Caco-2 (cell line): ENCODE data around the gene TFF3. TPM values are rescaled to one million over a fixed set of nuclear protein-coding genes. Genes with fewer than 3 reads are reported as not detected.

ENCODE experiments used
- BruUV-seq: library from RNA; stranded (reverse); fragments of 400-500 nt; replicated peaks from 2 replicates; lab custom pipeline; 2021; lab: Mats Ljungman, UMichigan
- CTCF ChIA-PET: fragments of 300-600 bp; sonication (Branson Sonifier 250); formaldehyde crosslinking; loops from one replicate; lab custom pipeline; 2022; ENCODE audit warnings: antibody characterized with exemption; lab: Charles Lee
- POLR2A ChIA-PET: fragments of 300-600 bp; sonication (Branson Sonifier 250); formaldehyde crosslinking; loops from one replicate; lab custom pipeline; 2022; ENCODE audit warnings: antibody characterized with exemption; lab: Charles Lee
- DNase-seq, 2 experiments: peaks; one replicate each; pipeline versions ENCODE4 v3.0.0 to v3.0.0-alpha.2; 2020 to 2022
- H3K27me3 ChIP-seq: replicated peaks from 2 replicates; pipeline ENCODE4 v1.6.0; 2011; ENCODE audit warnings: low read length; ENCODE audit not compliant: control insufficient read depth, insufficient read depth
- H3K36me3 ChIP-seq: 2 replicates; pipeline ENCODE4 v1.5.1; 2011; ENCODE audit warnings: low read length; ENCODE audit not compliant: control insufficient read depth, insufficient read depth
- H3K4me1 ChIP-seq: fragments of 250-450 bp; sonication (Bioruptor Pico); 2 replicates; pipeline ENCODE4 v1.5.1; 2020; ENCODE audit warnings: mild to moderate bottlenecking
- H3K4me3 ChIP-seq: 2 replicates; pipeline ENCODE4 v1.5.1; 2011; ENCODE audit warnings: low read depth, mild to moderate bottlenecking, control low read depth, low read length
- H3K9me3 ChIP-seq: fragments of 250-450 bp; sonication (Bioruptor Pico); 2 replicates; pipeline ENCODE4 v1.5.1; 2020; ENCODE audit warnings: mild to moderate bottlenecking, moderate library complexity
- H3K27ac Mint-ChIP-seq: one replicate; pipeline ENCODE4 v1.8.0; 2022; ENCODE audit warnings: mixed read lengths; ENCODE audit not compliant: unreplicated experiment
- H3K27me3 Mint-ChIP-seq: one replicate; pipeline ENCODE4 v1.8.0; 2022; ENCODE audit warnings: mixed read lengths; ENCODE audit not compliant: insufficient read depth, unreplicated experiment
- H3K36me3 Mint-ChIP-seq: one replicate; pipeline ENCODE4 v1.8.0; 2022; ENCODE audit warnings: mild to moderate bottlenecking, mixed read lengths; ENCODE audit not compliant: insufficient read depth, unreplicated experiment
- H3K4me1 Mint-ChIP-seq: one replicate; pipeline ENCODE4 v1.8.0; 2022; ENCODE audit warnings: low read depth, mixed read lengths; ENCODE audit not compliant: unreplicated experiment
- H3K4me3 Mint-ChIP-seq: one replicate; pipeline ENCODE4 v1.8.0; 2022; ENCODE audit warnings: mild to moderate bottlenecking, moderate library complexity, mixed read lengths; ENCODE audit not compliant: unreplicated experiment
- H3K9me3 Mint-ChIP-seq: one replicate; pipeline ENCODE4 v1.8.0; 2022; ENCODE audit warnings: mixed read lengths; ENCODE audit not compliant: unreplicated experiment
- CTCF ChIP-seq, 2 experiments: fragments of 200-600 bp in 1 of 2; IDR thresholded peaks; 1 replicate in 1 of 2; 2 replicates in 1 of 2; pipeline versions ENCODE4 v1.5.1 to v1.8.0; 2011 to 2022; ENCODE audit warnings: antibody characterized with exemption in 1 of 2, control low read depth in 1 of 2, inconsistent platforms in 1 of 2, low read depth in 1 of 2, low read length in 1 of 2, mild to moderate bottlenecking in 1 of 2, moderate library complexity in 1 of 2; ENCODE audit not compliant: insufficient read depth in 1 of 2, severe bottlenecking in 1 of 2, unreplicated experiment in 1 of 2
- intact Hi-C: fragments of 100-400 bp; cut with micrococcal nuclease; formaldehyde crosslinking; loops from one replicate; pipeline ENCODE4 v1.10.0; 2022; ENCODE audit not compliant: unreplicated experiment
- total RNA-seq: library from RNA; stranded (reverse); gene quantifications from 2 replicates; pipeline ENCODE4 v1.2.3, GENCODE V29; 2022

The TFF3 gene
- total RNA-seq, 1 experiment from 2014 or later: 65.8 TPM

DNA sequence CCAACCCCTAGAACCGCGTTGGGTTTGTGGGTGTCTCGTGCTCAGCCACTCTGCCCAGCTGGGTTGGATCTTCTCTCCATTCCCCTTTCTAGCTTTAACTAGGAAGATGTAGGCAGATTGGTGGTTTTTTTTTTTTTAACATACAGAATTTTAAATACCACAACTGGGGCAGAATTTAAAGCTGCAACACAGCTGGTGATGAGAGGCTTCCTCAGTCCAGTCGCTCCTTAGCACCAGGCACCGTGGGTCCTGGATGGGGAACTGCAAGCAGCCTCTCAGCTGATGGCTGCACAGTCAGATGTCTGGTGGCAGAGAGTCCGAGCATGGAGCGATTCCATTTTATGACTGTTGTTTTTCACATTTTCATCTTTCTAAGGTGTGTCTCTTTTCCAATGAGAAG lies 18.7 kb downstream of the TFF3 start:
- TF ChIP-seq CTCF (IDR thresholded peaks at IDR 0.05; ENCODE audit: insufficient read depth in 1 of 2, low read depth in 1 of 2, low read length in 1 of 2, severe bottlenecking in 1 of 2, unreplicated experiment in 1 of 2): no peak
- Histone ChIP-seq H3K36me3 (no peaks in the 10 kb centered on the region), H3K27me3 (no peaks in the 10 kb centered on the region), H3K9me3 (no peaks in the 10 kb centered on the region), H3K4me1 (no peaks in the 10 kb centered on the region), H3K4me3 (no peak overlapping the region)
- ChIA-PET POLR2A (no interaction called here), CTCF (no interaction called here)
- Mint-ChIP-seq H3K36me3 (no peaks in the 10 kb centered on the region), H3K4me3 (no peak overlapping the region), H3K4me1 (no peaks in the 10 kb centered on the region), H3K27me3 (peaks cover 3% of the 10 kb centered on the region), H3K27ac (no peak overlapping the region), H3K9me3 (no peaks in the 10 kb centered on the region)
- DNase-seq: no peak
- no TSS peak for BruUV-seq
- intact Hi-C loops: no loop called here

- Histone ChIP-seq H3K4me3 (no peak overlapping the region), H3K9me3 (no peaks in the 10 kb centered on the region), H3K27me3 (no peaks in the 10 kb centered on the region), H3K36me3 (no peaks in the 10 kb centered on the region), H3K4me1 (no peaks in the 10 kb centered on the region)
- Mint-ChIP-seq H3K9me3 (no peaks in the 10 kb centered on the region), H3K27me3 (peaks cover 3% of the 10 kb centered on the region), H3K4me3 (no peak overlapping the region), H3K4me1 (no peaks in the 10 kb centered on the region), H3K27ac (no peak overlapping the region), H3K36me3 (no peaks in the 10 kb centered on the region)
- DNase-seq: no peak
- intact Hi-C loops: no loop called here
- CTCF ChIA-PET: interaction anchor here (0.6 kb wide), 1 partner anchor 52 kb away, joined by 3 read pairs; no protein-coding TSS in a partner anchor
- TF ChIP-seq CTCF (IDR thresholded peaks at IDR 0.05; ENCODE audit: insufficient read depth in 1 of 2, low read depth in 1 of 2, low read length in 1 of 2, severe bottlenecking in 1 of 2, unreplicated experiment in 1 of 2): no peak
- BruUV-seq: no TSS peak
- POLR2A ChIA-PET: no interaction called here
Observed at GRCh38 chr21:42295845-42296244, 19.4 kb downstream of the TFF3 start.

DNA sequence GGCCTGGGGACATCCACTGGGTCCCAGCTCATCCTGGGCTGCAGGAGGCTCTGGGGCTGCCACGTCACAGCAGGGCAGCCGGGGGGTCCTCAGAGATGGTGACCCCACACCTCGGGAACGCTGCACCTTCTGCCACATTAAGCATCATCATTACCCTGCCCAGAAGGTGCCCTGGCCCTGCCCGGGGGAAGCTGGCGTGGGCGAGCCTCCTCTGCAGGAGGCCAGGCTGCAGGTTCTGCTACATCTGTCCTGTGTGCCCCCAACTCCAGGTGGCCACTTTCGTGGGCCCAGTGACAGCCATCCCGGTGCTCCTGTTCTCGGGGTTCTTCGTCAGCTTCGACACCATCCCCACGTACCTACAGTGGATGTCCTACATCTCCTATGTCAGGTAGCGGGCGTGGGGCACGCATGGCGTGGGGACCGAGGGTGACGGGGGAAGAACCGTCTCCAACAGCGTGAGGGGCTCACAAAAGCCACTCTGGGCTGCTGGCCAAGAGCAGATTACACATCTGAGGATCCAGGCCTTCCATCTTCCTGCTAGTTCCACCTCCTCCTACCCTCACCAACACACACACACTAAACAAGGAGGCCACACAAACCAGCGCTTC lies 20.8 kb downstream of the TFF3 start:
- no peaks in the 10 kb centered on the region for H3K9me3 ChIP-seq
- H3K4me1 ChIP-seq: no peaks in the 10 kb centered on the region
- ChIA-PET CTCF (no interaction called here), POLR2A (no interaction called here)
- no peak for TF ChIP-seq CTCF (IDR thresholded peaks at IDR 0.05; ENCODE audit: insufficient read depth in 1 of 2, low read depth in 1 of 2, low read length in 1 of 2, severe bottlenecking in 1 of 2, unreplicated experiment in 1 of 2)
- H3K36me3 ChIP-seq: no peaks in the 10 kb centered on the region
- no peaks in the 10 kb centered on the region for H3K4me1 Mint-ChIP-seq
- BruUV-seq: no TSS peak
- H3K27ac Mint-ChIP-seq: no peak overlapping the region
- H3K36me3 Mint-ChIP-seq: no peaks in the 10 kb centered on the region
- peaks cover 3% of the 10 kb centered on the region for H3K27me3 Mint-ChIP-seq
- H3K9me3 Mint-ChIP-seq: no peaks in the 10 kb centered on the region
- no peak for DNase-seq
- no peaks in the 10 kb centered on the region for H3K27me3 ChIP-seq
- no peak overlapping the region for H3K4me3 ChIP-seq
- intact Hi-C loops: no loop called here
- H3K4me3 Mint-ChIP-seq: no peak overlapping the region
